Measurements from ENCODE around the gene NANS. TPM values are rescaled to one million over a fixed set of nuclear protein-coding genes. Genes with fewer than 3 reads are reported as not detected.

NANS gene
- total RNA-seq, 1 donor from 2014 or later: 54.8 TPM

GRCh38 chr9:98022447-98022846 lies 34.1 kb upstream of the NANS start:
- no peaks in the 10 kb centered on the region for H3K9me3 Mint-ChIP-seq (ENCODE audit: low read depth)
- H3K36me3 Mint-ChIP-seq (ENCODE audit: low read depth): peaks cover 13% of the 10 kb centered on the region
- no peaks in the 10 kb centered on the region for H3K27me3 Mint-ChIP-seq (ENCODE audit: low read depth)
- H3K4me3 Mint-ChIP-seq (ENCODE audit: unreplicated experiment): no peak overlapping the region
- no peak for DNase-seq (ENCODE audit: low spot score)
- peak overlapping the region; percentile 46 for H3K27ac Mint-ChIP-seq (ENCODE audit: unreplicated experiment)
- H3K4me1 Mint-ChIP-seq (ENCODE audit: low read depth): peaks cover 3% of the 10 kb centered on the region
- TF ChIP-seq, protein P1, sequence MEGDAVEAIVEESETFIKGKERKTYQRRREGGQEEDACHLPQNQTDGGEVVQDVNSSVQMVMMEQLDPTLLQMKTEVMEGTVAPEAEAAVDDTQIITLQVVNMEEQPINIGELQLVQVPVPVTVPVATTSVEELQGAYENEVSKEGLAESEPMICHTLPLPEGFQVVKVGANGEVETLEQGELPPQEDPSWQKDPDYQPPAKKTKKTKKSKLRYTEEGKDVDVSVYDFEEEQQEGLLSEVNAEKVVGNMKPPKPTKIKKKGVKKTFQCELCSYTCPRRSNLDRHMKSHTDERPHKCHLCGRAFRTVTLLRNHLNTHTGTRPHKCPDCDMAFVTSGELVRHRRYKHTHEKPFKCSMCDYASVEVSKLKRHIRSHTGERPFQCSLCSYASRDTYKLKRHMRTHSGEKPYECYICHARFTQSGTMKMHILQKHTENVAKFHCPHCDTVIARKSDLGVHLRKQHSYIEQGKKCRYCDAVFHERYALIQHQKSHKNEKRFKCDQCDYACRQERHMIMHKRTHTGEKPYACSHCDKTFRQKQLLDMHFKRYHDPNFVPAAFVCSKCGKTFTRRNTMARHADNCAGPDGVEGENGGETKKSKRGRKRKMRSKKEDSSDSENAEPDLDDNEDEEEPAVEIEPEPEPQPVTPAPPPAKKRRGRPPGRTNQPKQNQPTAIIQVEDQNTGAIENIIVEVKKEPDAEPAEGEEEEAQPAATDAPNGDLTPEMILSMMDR (IDR thresholded peaks at IDR 0.05): no peak

GRCh38 chr9:98024702-98025101 lies 31.8 kb upstream of the NANS start:
- Mint-ChIP-seq H3K27me3 (ENCODE audit: low read depth) (no peaks in the 10 kb centered on the region), H3K4me1 (ENCODE audit: low read depth) (peaks cover 3% of the 10 kb centered on the region), H3K4me3 (ENCODE audit: unreplicated experiment) (no peak overlapping the region), H3K27ac (ENCODE audit: unreplicated experiment) (no peak overlapping the region), H3K9me3 (ENCODE audit: low read depth) (no peaks in the 10 kb centered on the region), H3K36me3 (ENCODE audit: low read depth) (peaks cover 8% of the 10 kb centered on the region)
- TF ChIP-seq, protein P1 (IDR thresholded peaks at IDR 0.05): no peak
- DNase-seq (ENCODE audit: low spot score): no peak

DNA sequence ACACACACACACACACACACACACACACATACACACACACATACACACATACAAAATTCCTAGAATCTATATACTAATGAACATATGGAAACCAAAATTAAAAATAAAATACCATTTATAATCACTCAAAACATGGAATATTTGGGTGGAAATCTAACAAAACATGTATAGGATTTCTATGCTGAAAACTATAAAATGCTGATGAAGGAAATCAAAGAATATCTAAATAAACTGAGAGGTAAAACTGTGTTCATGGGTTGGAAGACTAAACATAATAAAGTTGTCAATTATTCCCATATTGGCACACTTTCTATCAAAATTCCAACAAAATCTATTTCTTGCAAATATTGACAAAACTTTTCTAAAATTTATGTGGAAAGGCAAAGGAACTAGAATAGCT lies 25.4 kb upstream of the NANS start:
- peaks cover 3% of the 10 kb centered on the region for H3K36me3 Mint-ChIP-seq (ENCODE audit: low read depth)
- H3K4me1 Mint-ChIP-seq (ENCODE audit: low read depth): peaks cover 26% of the 10 kb centered on the region
- H3K27ac Mint-ChIP-seq (ENCODE audit: unreplicated experiment): no peak overlapping the region
- no peaks in the 10 kb centered on the region for H3K9me3 Mint-ChIP-seq (ENCODE audit: low read depth)
- H3K27me3 Mint-ChIP-seq (ENCODE audit: low read depth): no peaks in the 10 kb centered on the region
- TF ChIP-seq, protein P1 (IDR thresholded peaks at IDR 0.05): no peak
- no peak for DNase-seq (ENCODE audit: low spot score)
- H3K4me3 Mint-ChIP-seq (ENCODE audit: unreplicated experiment): no peak overlapping the region

GRCh38 chr9:98031935-98032334 lies 24.6 kb upstream of the NANS start:
- TF ChIP-seq, protein P1 (IDR thresholded peaks at IDR 0.05): no peak
- H3K36me3 Mint-ChIP-seq (ENCODE audit: low read depth): peaks cover 3% of the 10 kb centered on the region
- peaks cover 28% of the 10 kb centered on the region for H3K4me1 Mint-ChIP-seq (ENCODE audit: low read depth)
- no peaks in the 10 kb centered on the region for H3K27me3 Mint-ChIP-seq (ENCODE audit: low read depth)
- no peak overlapping the region for H3K27ac Mint-ChIP-seq (ENCODE audit: unreplicated experiment)
- H3K4me3 Mint-ChIP-seq (ENCODE audit: unreplicated experiment): no peak overlapping the region
- no peaks in the 10 kb centered on the region for H3K9me3 Mint-ChIP-seq (ENCODE audit: low read depth)
- DNase-seq (ENCODE audit: low spot score): no peak

- Mint-ChIP-seq H3K4me3 (ENCODE audit: unreplicated experiment) (no peak overlapping the region), H3K4me1 (ENCODE audit: low read depth) (peaks cover 34% of the 10 kb centered on the region), H3K9me3 (ENCODE audit: low read depth) (no peaks in the 10 kb centered on the region), H3K27ac (ENCODE audit: unreplicated experiment) (peak overlapping the region; percentile 60), H3K27me3 (ENCODE audit: low read depth) (no peaks in the 10 kb centered on the region), H3K36me3 (ENCODE audit: low read depth) (no peaks in the 10 kb centered on the region)
- TF ChIP-seq, protein P1 (IDR thresholded peaks at IDR 0.05): peak; percentile 86
- DNase-seq (ENCODE audit: low spot score): no peak
Observed at GRCh38 chr9:98034593-98035546, 21.7 kb upstream of the NANS start.
